Stimulated activated CD4-positive, alpha-beta T cell treated with anti-CD3 and anti-CD28 coated beads, Interleukin-12 subunit alpha, Interleukin-12 subunit beta, amount 100 ng/mL, for 24 hours (primary cell): ENCODE results near the gene STAT5A.

Source experiments
- DNase-seq, 2 experiments: peaks; one replicate each; pipeline ENCODE4 v3.0.0-alpha.2; 2020; ENCODE audit warnings: low read depth in 2 of 2

Gene STAT5A

GRCh38 chr17:42268236-42268635, 20.1 kb upstream of the STAT5A start:
- DNase-seq, result no peak

GRCh38 chr17:42270170-42270535, 18.1 kb upstream of the STAT5A start:
- DNase-seq, result no peak

- DNase-seq, result no peak
These were observed 17.7 kb upstream of the STAT5A start for GRCh38 chr17:42270596-42270995.

GRCh38 chr17:42271006-42271778, 17.1 kb upstream of the STAT5A start:
- DNase-seq, result no peak

GRCh38 chr17:42271779-42272035, 16.6 kb upstream of the STAT5A start:
- DNase-seq, result no peak

- DNase-seq, result no peak
These were observed 16.0 kb upstream of the STAT5A start for GRCh38 chr17:42272162-42272907.

- DNase-seq, result no peak
These were observed 14.6 kb upstream of the STAT5A start for GRCh38 chr17:42273474-42274252.

GRCh38 chr17:42274253-42274542, 14.1 kb upstream of the STAT5A start:
- DNase-seq, result no peak

- DNase-seq, result no peak
These were observed 13.3 kb upstream of the STAT5A start for GRCh38 chr17:42274812-42275526.

- DNase-seq, result no peak
These were observed 12.6 kb upstream of the STAT5A start for GRCh38 chr17:42275527-42276358.

- peak in 1 of 2 experiments; percentile 32 for DNase-seq
These were observed 12.0 kb upstream of the STAT5A start, which contains the start of gene STAT5B for GRCh38 chr17:42276359-42276608. Gene STAT5B, minus strand, starts transcription at chr17:42276391. Its CDS starts 44,264 bp downstream, at chr17:42232127.

- DNase-seq, result peak in 1 of 2 experiments; percentile 20
These were observed 11.5 kb upstream of the STAT5A start for GRCh38 chr17:42276609-42277341.

GRCh38 chr17:42277342-42277712, 11.0 kb upstream of the STAT5A start:
- DNase-seq, result no peak

- DNase-seq, result no peak
These were observed 8.3 kb upstream of the STAT5A start for GRCh38 chr17:42279776-42280630.

- DNase-seq, result no peak
These were observed 6.7 kb upstream of the STAT5A start for GRCh38 chr17:42281571-42282096.

GRCh38 chr17:42282478-42283080, 5.7 kb upstream of the STAT5A start:
- DNase-seq, result no peak

GRCh38 chr17:42283241-42284023, 4.9 kb upstream of the STAT5A start:
- no peak for DNase-seq

- DNase-seq, result no peak
These were observed 4.3 kb upstream of the STAT5A start for GRCh38 chr17:42284024-42284369.

- no peak for DNase-seq
These were observed 3.7 kb upstream of the STAT5A start for GRCh38 chr17:42284566-42284965.
